ENCODE measurements around the gene CCDC18. TPM values are rescaled to one million over a fixed set of nuclear protein-coding genes. Genes with fewer than 3 reads are reported as not detected.
"Not testable (repeated sequence)": the region's sequence is repeated elsewhere in the genome, so short reads cannot be mapped to it uniquely, and the experiment has no call there.

The CCDC18 gene
- total and polyA plus RNA-seq, 12 donors = 1.4 to 15.4 (median 4.7) TPM

GRCh38 chr1:93154898-93155297 lies 25.6 kb upstream of the CCDC18 start:
- Histone ChIP-seq H3K4me3 (no peak overlapping the region), H3K36me3 (replicated peaks in 1 of 2) (peaks cover 0 to 56% of the 10 kb centered on the region in 2 donors), H3K4me1 (replicated peaks in 1 of 2) (peaks cover 0 to 9% of the 10 kb centered on the region in 2 donors), H3K9me3 (replicated peaks in 1 of 3) (no peaks in the 10 kb centered on the region), H3K27ac (no peak overlapping the region), H3K27me3 (no peaks in the 10 kb centered on the region)
- intact Hi-C loops (cut with DNase I) = no loop called here
- TF ChIP-seq POLR2A (IDR thresholded peaks at IDR 0.05) (no peak), CTCF (IDR thresholded peaks at IDR 0.05) (no peak)
- DNase-seq = no peak

- peaks cover 0 to 56% of the 10 kb centered on the region in 2 donors for H3K36me3 ChIP-seq (replicated peaks in 1 of 2)
- H3K4me3 ChIP-seq = no peak overlapping the region
- H3K27me3 ChIP-seq = no peaks in the 10 kb centered on the region
- WGBS, 4 donors = 37 to 62% (median 52%) methylated on average over 3 of the region's 3 CpGs
- H3K4me1 ChIP-seq (replicated peaks in 1 of 2) = peaks cover 0 to 9% of the 10 kb centered on the region in 2 donors
- no peak overlapping the region for H3K27ac ChIP-seq
- intact Hi-C loops (cut with DNase I) = no loop called here
- no peaks in the 10 kb centered on the region for H3K9me3 ChIP-seq (replicated peaks in 1 of 3)
- no peak for TF ChIP-seq CTCF (IDR thresholded peaks at IDR 0.05)
- TF ChIP-seq POLR2A (IDR thresholded peaks at IDR 0.05) = no peak
- DNase-seq = no peak
Measured at GRCh38 chr1:93155335-93155734, 25.2 kb upstream of the CCDC18 start.

- no peak for DNase-seq
- Histone ChIP-seq H3K9me3 (replicated peaks in 1 of 3) (no peaks in the 10 kb centered on the region), H3K36me3 (replicated peaks in 1 of 2) (peaks cover 0 to 42% of the 10 kb centered on the region in 2 donors), H3K4me1 (replicated peaks in 1 of 2) (peaks cover 0 to 18% of the 10 kb centered on the region in 2 donors), H3K27ac (no peak overlapping the region), H3K4me3 (no peak overlapping the region), H3K27me3 (no peaks in the 10 kb centered on the region)
- intact Hi-C loops (cut with DNase I) = no loop called here
- TF ChIP-seq CTCF (IDR thresholded peaks at IDR 0.05) (no peak), POLR2A (IDR thresholded peaks at IDR 0.05) (no peak)
- 65 to 83% (median 72%) methylated on average over 2 of the region's 2 CpGs for WGBS, 4 donors
Measured at GRCh38 chr1:93159337-93159736, 21.2 kb upstream of the CCDC18 start.

- H3K4me3 ChIP-seq; H3K9me3 ChIP-seq (replicated peaks in 1 of 3); DNase-seq; H3K27ac ChIP-seq; intact Hi-C loops (cut with DNase I); H3K27me3 ChIP-seq; H3K4me1 ChIP-seq (replicated peaks in 1 of 2): not testable (repeated sequence)
- 95 to 99% (median 96%) methylated on average over 8 of the region's 8 CpGs for WGBS, 4 donors
- peaks cover 0 to 14% of the 10 kb centered on the region in 2 donors for H3K36me3 ChIP-seq (replicated peaks in 1 of 2)
Measured at GRCh38 chr1:93163314-93163713, 17.2 kb upstream of the CCDC18 start.

- intact Hi-C loops (cut with DNase I) = no loop called here
- 89 to 96% (median 91%) methylated on average over 2 of the region's 2 CpGs for WGBS, 4 donors
- Histone ChIP-seq H3K4me3 (no peak overlapping the region), H3K27me3 (no peaks in the 10 kb centered on the region), H3K4me1 (replicated peaks in 1 of 2) (peaks cover 0 to 10% of the 10 kb centered on the region in 2 donors), H3K27ac (no peak overlapping the region), H3K9me3 (replicated peaks in 1 of 3) (peaks cover 0 to 6% (median 0%) of the 10 kb centered on the region in 3 donors), H3K36me3 (replicated peaks in 1 of 2) (no peaks in the 10 kb centered on the region)
- no peak for TF ChIP-seq POLR2A (IDR thresholded peaks at IDR 0.05)
- no peak for TF ChIP-seq CTCF (IDR thresholded peaks at IDR 0.05)
- DNase-seq = no peak
Measured at GRCh38 chr1:93164816-93165215, 15.7 kb upstream of the CCDC18 start.

GRCh38 chr1:93165895-93166294 lies 14.6 kb upstream of the CCDC18 start:
- H3K36me3 ChIP-seq (replicated peaks in 1 of 2); H3K27me3 ChIP-seq; DNase-seq; intact Hi-C loops (cut with DNase I); H3K27ac ChIP-seq; H3K4me3 ChIP-seq; H3K4me1 ChIP-seq (replicated peaks in 1 of 2); H3K9me3 ChIP-seq (replicated peaks in 1 of 3): not testable (repeated sequence)
- 93 to 98% (median 97%) methylated on average over 1 of the region's 1 CpG for WGBS, 4 donors

Data from adrenal gland (tissue), 12 donors.